Aorta (tissue), 5 donors: ENCODE data around the gene VPS18. TPM values are rescaled to one million over a fixed set of nuclear protein-coding genes. Genes with fewer than 3 reads are reported as not detected.

ENCODE experiments used
- ATAC-seq: fragments of 200-7000 bp; cut with Tn5 transposase; one replicate; pipeline ENCODE4 v1.9.1; 2022; ENCODE audit warnings: moderate library complexity; ENCODE audit not compliant: low FRiP score
- DNase-seq, 2 donors: peaks; one replicate each; pipeline ENCODE4 v3.0.0-alpha.2; 2020
- H3K27ac ChIP-seq, 2 donors: one replicate each; pipeline ENCODE4 v1.5.1; 2013; ENCODE audit warnings: low read length in 2 of 2, mild to moderate bottlenecking in 2 of 2, moderate library complexity in 2 of 2, control low read depth in 1 of 2, inconsistent platforms in 1 of 2, low read depth in 1 of 2
- H3K27me3 ChIP-seq, 2 donors: one replicate each; pipeline ENCODE4 v1.6.1; 2013; ENCODE audit warnings: control low read depth in 1 of 2, low read length in 1 of 2, mild to moderate bottlenecking in 1 of 2, moderate library complexity in 1 of 2; ENCODE audit not compliant: insufficient read depth in 2 of 2, control insufficient read depth in 1 of 2
- H3K36me3 ChIP-seq, 2 donors: one replicate each; pipeline ENCODE4 v1.6.1; 2013; ENCODE audit warnings: control low read depth in 1 of 2, low read length in 1 of 2, mild to moderate bottlenecking in 1 of 2; ENCODE audit not compliant: insufficient read depth in 2 of 2, control insufficient read depth in 1 of 2
- H3K4me1 ChIP-seq, 2 donors: one replicate each; pipeline ENCODE4 v1.6.1; 2013; ENCODE audit warnings: low read length in 2 of 2, control low read depth in 1 of 2, mild to moderate bottlenecking in 1 of 2, moderate library complexity in 1 of 2; ENCODE audit not compliant: insufficient read depth in 2 of 2, control insufficient read depth in 1 of 2
- H3K4me3 ChIP-seq, 2 donors: one replicate each; pipeline ENCODE4 v1.5.1; 2013; ENCODE audit warnings: low read length in 2 of 2, control low read depth in 1 of 2, mild to moderate bottlenecking in 1 of 2
- H3K9me3 ChIP-seq: one replicate; pipeline ENCODE4 v1.6.1; 2013; ENCODE audit warnings: mild to moderate bottlenecking, low read length; ENCODE audit not compliant: control insufficient read depth
- WGBS, 2 donors: extraction: QIAGEN DNeasy Blood & Tissue Kit; methylation state at CpG; one replicate each; pipeline ENCODE4 v1.1.7; 2013; 5-methylcytosine and 5-hydroxymethylcytosine counted together
- intact Hi-C, 2 donors: fragments of 100-400 bp; cut with DNase I; formaldehyde crosslinking; loops; one replicate each; pipeline versions ENCODE4 v1.14.2 to v1.15.0; 2022
- polyA plus RNA-seq, 2 donors: library from polyadenylated mRNA; stranded (reverse); fragments of 200-250 nt; gene quantifications; one replicate each; pipeline ENCODE4 v1.2.3, GENCODE V29; 2013
- total RNA-seq, 2 donors: library from RNA; stranded (reverse); fragmentation: NEBNext Ultra II Directional; extraction: Animal tissue kit (Norgen Biotek cat#: 25700); gene quantifications; one replicate each; pipeline ENCODE4 v1.2.1, GENCODE V29; 2021
- donor health status: healthy with polysubstance abuse.
- donor health status: Bipolar disorder and iron deficiency.
- donor health status: DM: no; HTN: no; CAD: no.
- donor health status: DM: no; HTN: no; CAD: no.
- donor health status: DM: yes; HTN: yes; CAD: no.

The VPS18 gene
- total and polyA plus RNA-seq, 4 donors = 5.5 to 22.5 (median 14.4) TPM

DNA sequence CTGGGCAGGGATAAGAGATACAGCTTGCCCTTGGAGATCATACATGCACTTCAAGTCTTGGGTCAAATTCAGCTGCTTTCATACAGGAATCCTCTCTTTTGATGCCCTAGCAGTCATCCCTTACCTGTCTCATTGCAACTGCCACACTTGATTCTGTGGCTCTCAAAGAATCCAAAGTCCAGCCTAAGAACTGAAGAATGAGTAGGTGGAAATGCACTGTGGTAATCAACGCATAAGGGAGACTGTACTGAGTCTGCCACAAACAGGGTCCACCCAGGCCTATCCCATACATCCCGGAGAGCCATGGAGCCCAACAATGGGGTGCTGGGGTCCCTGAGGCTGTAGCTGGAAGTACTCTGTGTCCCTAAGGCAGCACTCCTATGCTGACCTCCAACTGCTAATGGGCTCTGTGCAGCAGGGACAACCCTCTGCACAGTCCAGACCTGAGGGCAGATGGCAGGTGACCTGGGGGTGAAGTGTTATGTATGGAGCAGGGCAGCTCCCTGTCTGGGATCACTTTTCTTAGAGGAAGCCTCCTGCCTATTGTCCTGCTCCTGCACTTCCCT is 1.7 kb upstream of the VPS18 start:
- H3K27me3 ChIP-seq = no peaks in the 10 kb centered on the region
- no peak for ATAC-seq
- H3K9me3 ChIP-seq = no peaks in the 10 kb centered on the region
- intact Hi-C loops = loop anchor here (2.0 to 10.0 kb wide), 5 partner anchors 34 to 442 kb away; partner anchors contain the start of genes C15orf62 (in 1 of the 2), GCHFR (in 1 of the 2), KNL1 (in 1 of the 2) and NUSAP1 (in 1 of the 2)
- H3K36me3 ChIP-seq = no peaks in the 10 kb centered on the region
- DNase-seq = no peak
- no peaks in the 10 kb centered on the region for H3K4me1 ChIP-seq
- no peak overlapping the region for H3K27ac ChIP-seq
- no peak overlapping the region for H3K4me3 ChIP-seq
- 89 to 90% methylated on average over 2 of the region's 2 CpGs for WGBS, 2 donors

DNA sequence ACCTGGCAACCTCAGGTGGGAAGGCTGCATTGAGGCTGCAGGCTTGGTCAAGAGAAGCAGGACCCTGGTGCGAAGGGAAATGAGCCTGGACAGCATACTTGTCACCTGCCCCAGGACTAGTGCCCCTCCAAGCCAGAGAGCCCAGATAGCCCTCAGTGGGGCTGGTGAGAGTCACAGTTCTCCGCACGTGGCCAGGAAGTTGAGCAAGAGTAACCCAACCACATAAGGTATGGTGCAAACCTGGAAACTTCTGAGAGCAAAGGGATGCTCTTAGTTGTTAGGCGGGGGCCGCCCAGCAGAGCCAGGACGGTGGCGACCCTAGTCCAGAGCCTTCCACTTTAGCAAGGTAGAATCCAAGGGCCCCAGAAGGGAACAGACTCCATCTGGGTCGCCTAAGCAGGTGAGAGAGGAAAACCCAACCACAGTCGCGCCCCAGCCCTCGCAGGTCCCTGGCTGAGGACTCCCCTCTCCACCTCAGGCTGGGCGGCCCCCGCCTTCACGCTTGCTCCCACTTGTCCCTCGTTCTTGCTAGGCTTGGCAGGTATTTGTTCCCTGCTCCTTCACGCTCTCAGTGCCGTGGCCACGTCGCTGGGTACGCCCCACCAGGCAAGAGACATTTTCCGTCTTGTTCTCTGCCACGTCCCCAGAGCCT is 1.1 kb upstream of the VPS18 start:
- DNase-seq (no peak), ATAC-seq (no peak)
- H3K27me3 ChIP-seq = no peaks in the 10 kb centered on the region
- no peaks in the 10 kb centered on the region for H3K9me3 ChIP-seq
- no peak overlapping the region for H3K4me3 ChIP-seq
- no peak overlapping the region for H3K27ac ChIP-seq
- intact Hi-C loops = loop anchor here (2.0 to 10.0 kb wide), 5 partner anchors 34 to 442 kb away; partner anchors contain the start of genes C15orf62 (in 1 of the 2), GCHFR (in 1 of the 2), KNL1 (in 1 of the 2) and NUSAP1 (in 1 of the 2)
- H3K36me3 ChIP-seq = no peaks in the 10 kb centered on the region
- H3K4me1 ChIP-seq = no peaks in the 10 kb centered on the region
- 76 to 77% methylated on average over 22 of the region's 22 CpGs for WGBS, 2 donors

DNA sequence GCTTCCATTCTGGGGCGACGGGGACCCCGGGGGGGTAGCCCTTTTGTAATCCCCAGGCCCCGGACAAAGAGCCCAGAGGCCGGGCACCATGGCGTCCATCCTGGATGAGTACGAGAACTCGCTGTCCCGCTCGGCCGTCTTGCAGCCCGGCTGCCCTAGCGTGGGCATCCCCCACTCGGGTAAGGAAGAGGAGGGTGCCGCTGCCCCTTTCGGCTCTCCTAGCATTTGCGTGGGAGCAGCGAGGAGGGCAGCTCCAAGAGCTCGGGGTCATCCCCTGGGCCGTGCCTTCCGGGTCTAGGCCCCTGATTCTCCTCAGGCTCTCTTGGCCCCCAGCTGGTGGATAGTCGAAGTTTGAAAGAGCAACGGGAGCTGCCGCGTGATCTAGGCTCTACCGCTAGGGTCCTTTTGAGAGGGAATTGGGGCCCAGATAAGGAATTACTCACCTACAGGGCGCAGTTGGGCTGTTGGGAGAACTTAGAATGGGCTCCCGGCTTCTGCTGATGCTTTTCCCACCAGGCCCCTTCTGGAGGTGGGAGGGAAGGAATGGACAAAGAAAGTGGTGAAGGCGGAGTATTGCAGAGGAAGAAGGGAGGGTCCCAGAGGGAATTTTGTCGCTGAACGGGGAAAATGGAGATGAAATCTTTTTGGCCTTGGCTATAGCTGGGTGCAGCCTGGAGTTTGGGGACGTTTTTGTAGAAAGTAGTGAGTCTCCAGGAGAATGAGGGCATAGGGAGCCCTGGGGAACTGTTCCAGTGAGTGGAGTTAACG is 615 bp downstream of the VPS18 start:
- ATAC-seq (peak; percentile 71), DNase-seq (peak; percentile 72 to 85)
- peak overlapping the region; percentile 28 to 54 for H3K27ac ChIP-seq
- H3K36me3 ChIP-seq = peaks cover 0 to under 1% of the 10 kb centered on the region in 2 donors
- H3K27me3 ChIP-seq = no peaks in the 10 kb centered on the region
- peak overlapping the region; percentile 82 to 84 for H3K4me3 ChIP-seq
- H3K9me3 ChIP-seq = no peaks in the 10 kb centered on the region
- no peaks in the 10 kb centered on the region for H3K4me1 ChIP-seq
- intact Hi-C loops = loop anchor here in 1 of 2 donors (5.0 to 10.0 kb wide), 3 partner anchors 130 to 440 kb away; partner anchors contain the start of genes C15orf62, GCHFR, KNL1 and NUSAP1
- 1% methylated on average over 31 to 33 of the region's 33 CpGs for WGBS, 2 donors

DNA sequence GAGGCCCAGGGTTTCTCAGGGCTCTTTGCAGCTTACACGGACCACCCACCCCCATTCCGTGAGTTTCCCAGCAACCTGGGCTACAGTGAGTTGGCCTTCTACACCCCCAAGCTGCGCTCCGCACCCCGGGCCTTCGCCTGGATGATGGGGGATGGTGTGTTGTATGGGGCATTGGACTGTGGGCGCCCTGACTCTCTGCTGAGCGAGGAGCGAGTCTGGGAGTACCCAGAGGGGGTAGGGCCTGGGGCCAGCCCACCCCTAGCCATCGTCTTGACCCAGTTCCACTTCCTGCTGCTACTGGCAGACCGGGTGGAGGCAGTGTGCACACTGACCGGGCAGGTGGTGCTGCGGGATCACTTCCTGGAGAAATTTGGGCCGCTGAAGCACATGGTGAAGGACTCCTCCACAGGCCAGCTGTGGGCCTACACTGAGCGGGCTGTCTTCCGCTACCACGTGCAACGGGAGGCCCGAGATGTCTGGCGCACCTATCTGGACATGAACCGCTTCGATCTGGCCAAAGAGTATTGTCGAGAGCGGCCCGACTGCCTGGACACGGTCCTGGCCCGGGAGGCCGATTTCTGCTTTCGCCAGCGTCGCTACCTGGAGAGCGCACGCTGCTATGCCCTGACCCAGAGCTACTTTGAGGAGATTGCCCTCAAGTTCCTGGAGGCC is 5.4 kb downstream of the VPS18 start:
- Histone ChIP-seq H3K9me3 (no peaks in the 10 kb centered on the region), H3K27ac (no peak overlapping the region), H3K27me3 (no peaks in the 10 kb centered on the region), H3K36me3 (peaks cover 0 to 8% of the 10 kb centered on the region in 2 donors), H3K4me1 (no peaks in the 10 kb centered on the region), H3K4me3 (no peak overlapping the region)
- ATAC-seq (no peak), DNase-seq (no peak)
- intact Hi-C loops = loop anchor here (5.0 to 10.0 kb wide), 3 partner anchors 135 to 435 kb away; partner anchors contain the start of genes C15orf62 (in 1 of the 2), GCHFR (in 1 of the 2), NUSAP1 (in 1 of the 2) and OIP5 (in 1 of the 2)
- 89 to 91% methylated on average over 33 of the region's 33 CpGs for WGBS, 2 donors

DNA sequence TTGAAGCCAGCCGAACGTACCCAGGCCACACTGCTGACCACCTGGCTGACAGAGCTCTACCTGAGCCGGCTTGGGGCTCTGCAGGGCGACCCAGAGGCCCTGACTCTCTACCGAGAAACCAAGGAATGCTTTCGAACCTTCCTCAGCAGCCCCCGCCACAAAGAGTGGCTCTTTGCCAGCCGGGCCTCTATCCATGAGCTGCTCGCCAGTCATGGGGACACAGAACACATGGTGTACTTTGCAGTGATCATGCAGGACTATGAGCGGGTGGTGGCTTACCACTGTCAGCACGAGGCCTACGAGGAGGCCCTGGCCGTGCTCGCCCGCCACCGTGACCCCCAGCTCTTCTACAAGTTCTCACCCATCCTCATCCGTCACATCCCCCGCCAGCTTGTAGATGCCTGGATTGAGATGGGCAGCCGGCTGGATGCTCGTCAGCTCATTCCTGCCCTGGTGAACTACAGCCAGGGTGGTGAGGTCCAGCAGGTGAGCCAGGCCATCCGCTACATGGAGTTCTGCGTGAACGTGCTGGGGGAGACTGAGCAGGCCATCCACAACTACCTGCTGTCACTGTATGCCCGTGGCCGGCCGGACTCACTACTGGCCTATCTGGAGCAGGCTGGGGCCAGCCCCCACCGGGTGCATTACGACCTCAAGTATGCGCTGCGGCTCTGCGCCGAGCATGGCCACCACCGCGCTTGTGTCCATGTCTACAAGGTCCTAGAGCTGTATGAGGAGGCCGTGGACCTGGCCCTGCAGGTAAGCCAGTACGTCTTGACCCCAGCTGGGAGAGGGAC is 6.2 kb downstream of the VPS18 start:
- Histone ChIP-seq H3K27ac (no peak overlapping the region), H3K4me3 (no peak overlapping the region), H3K27me3 (no peaks in the 10 kb centered on the region), H3K9me3 (no peaks in the 10 kb centered on the region), H3K4me1 (no peaks in the 10 kb centered on the region), H3K36me3 (peaks cover 0 to 8% of the 10 kb centered on the region in 2 donors)
- ATAC-seq = no peak
- 86 to 87% methylated on average over 36 of the region's 36 CpGs for WGBS, 2 donors
- intact Hi-C loops = loop anchor here in 1 of 2 donors (5.0 kb wide), 1 partner anchor 282 kb away; no protein-coding TSS in a partner anchor
- DNase-seq = no peak

DNA sequence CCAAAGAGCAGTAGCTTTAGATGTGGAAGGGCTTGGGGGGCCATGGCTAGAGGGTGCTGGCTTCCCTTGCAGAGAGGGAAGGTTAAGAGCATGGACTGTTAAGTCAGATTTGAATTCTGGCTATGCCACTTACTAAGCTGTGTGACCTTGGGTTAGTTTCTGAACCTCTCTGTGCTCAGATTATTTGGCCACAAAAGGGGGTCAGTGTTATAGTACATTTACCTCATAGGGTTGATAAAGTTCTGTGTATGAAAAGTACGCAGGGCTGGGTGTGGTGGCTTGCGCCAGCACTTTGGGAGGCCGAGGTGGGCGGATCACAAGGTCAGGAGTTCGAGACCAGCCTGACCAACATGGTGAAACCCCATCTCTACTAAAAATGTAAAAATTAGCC is 6.8 kb downstream of the VPS18 start:
- Histone ChIP-seq H3K4me1 (no peaks in the 10 kb centered on the region), H3K27ac (no peak overlapping the region), H3K9me3 (no peaks in the 10 kb centered on the region), H3K4me3 (no peak overlapping the region), H3K27me3 (no peaks in the 10 kb centered on the region), H3K36me3 (peaks cover 0 to 8% of the 10 kb centered on the region in 2 donors)
- 75 to 77% methylated on average over 5 of the region's 5 CpGs for WGBS, 2 donors
- no peak for DNase-seq
- ATAC-seq = no peak
- intact Hi-C loops = loop anchor here in 1 of 2 donors (5.0 kb wide), 1 partner anchor 281 kb away; no protein-coding TSS in a partner anchor

DNA sequence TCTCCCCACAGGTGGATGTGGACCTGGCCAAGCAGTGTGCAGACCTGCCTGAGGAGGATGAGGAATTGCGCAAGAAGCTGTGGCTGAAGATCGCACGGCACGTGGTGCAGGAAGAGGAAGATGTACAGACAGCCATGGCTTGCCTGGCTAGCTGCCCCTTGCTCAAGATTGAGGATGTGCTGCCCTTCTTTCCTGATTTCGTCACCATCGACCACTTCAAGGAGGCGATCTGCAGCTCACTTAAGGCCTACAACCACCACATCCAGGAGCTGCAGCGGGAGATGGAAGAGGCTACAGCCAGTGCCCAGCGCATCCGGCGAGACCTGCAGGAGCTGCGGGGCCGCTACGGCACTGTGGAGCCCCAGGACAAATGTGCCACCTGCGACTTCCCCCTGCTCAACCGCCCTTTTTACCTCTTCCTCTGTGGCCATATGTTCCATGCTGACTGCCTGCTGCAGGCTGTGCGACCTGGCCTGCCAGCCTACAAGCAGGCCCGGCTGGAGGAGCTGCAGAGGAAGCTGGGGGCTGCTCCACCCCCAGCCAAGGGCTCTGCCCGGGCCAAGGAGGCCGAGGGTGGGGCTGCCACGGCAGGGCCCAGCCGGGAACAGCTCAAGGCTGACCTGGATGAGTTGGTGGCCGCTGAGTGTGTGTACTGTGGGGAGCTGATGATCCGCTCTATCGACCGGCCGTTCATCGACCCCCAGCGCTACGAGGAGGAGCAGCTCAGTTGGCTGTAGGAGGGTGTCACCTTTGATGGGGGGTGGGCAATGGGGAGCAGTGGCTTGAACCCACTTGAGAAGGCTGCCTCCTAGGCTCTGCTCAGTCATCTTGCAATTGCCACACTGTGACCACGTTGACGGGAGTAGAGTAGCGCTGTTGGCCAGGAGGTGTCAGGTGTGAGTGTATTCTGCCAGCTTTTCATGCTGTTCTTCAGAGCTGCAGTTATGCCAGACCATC is 8.6 kb downstream of the VPS18 start:
- DNase-seq (peak in 1 of 2 donors; percentile 79), ATAC-seq (no peak)
- peaks cover 0 to 8% of the 10 kb centered on the region in 2 donors for H3K36me3 ChIP-seq
- H3K27me3 ChIP-seq = no peaks in the 10 kb centered on the region
- no peak overlapping the region for H3K4me3 ChIP-seq
- no peak overlapping the region for H3K27ac ChIP-seq
- H3K4me1 ChIP-seq = no peaks in the 10 kb centered on the region
- H3K9me3 ChIP-seq = no peaks in the 10 kb centered on the region
- intact Hi-C loops = loop anchor here in 1 of 2 donors (5.0 kb wide), 1 partner anchor 279 kb away; no protein-coding TSS in a partner anchor
- 82 to 88% methylated on average over 33 of the region's 33 CpGs for WGBS, 2 donors
